ENCODE measurements around the gene ABCF1. TPM values are rescaled to one million over a fixed set of nuclear protein-coding genes. Genes with fewer than 3 reads are reported as not detected.
A peak's percentile ranks its signal among the peaks of the same experiment; 100 is the strongest.

ABCF1 gene
- total and polyA plus RNA-seq, 7 donors: 53.8 to 119 (median 97.9) TPM

GRCh38 chr6:30626484-30627366 is 55.5 kb downstream of the ABCF1 start, which contains the start of gene ATAT1:
Gene ATAT1, plus strand, starts transcription at chr6:30626874.
- Histone ChIP-seq H3K4me3 (peak within 1 kb of the TSS; percentile 68), H3K36me3 (ENCODE audit: insufficient read depth in 1 of 2, low read depth in 1 of 2) (peaks cover 4 to 84% of the 10 kb centered on the region in 2 donors), H3K27ac (peak within 1 kb of the TSS; percentile 85), H3K9me3 (no peaks in the 10 kb centered on the region), H3K27me3 (ENCODE audit: insufficient read depth in 3 of 3, low read length in 2 of 3) (no peaks in the 10 kb centered on the region), H3K4me1 (peaks cover 7% of the 10 kb centered on the region)
- DNase-seq (peak; percentile 89 to 94), ATAC-seq (peak; percentile 94 to 96 (median 94))
- intact Hi-C loops (cut with DNase I): loop anchor here (5.0 kb wide), 2 partner anchors 46 to 91 kb away; partner anchors contain the start of genes DHX16 (in 1 of the 2) and MDC1 (in 1 of the 2)
- peak; percentile 24 for TF ChIP-seq CTCF (IDR thresholded peaks at IDR 0.05)
- WGBS, 3 donors: 1 to 2% (median 1%) methylated on average over 35 to 36 of the region's 36 CpGs

GRCh38 chr6:30635834-30636233 is 64.6 kb downstream of the ABCF1 start:
- peak in 2 of 4 donors; percentile 27 to 42 for ATAC-seq

GRCh38 chr6:30640481-30640880 is 69.2 kb downstream of the ABCF1 start:
- Histone ChIP-seq H3K9me3 (no peaks in the 10 kb centered on the region), H3K27ac (no peak overlapping the region), H3K4me3 (no peak overlapping the region), H3K27me3 (ENCODE audit: insufficient read depth in 3 of 3, low read length in 2 of 3) (no peaks in the 10 kb centered on the region), H3K36me3 (ENCODE audit: insufficient read depth in 1 of 2, low read depth in 1 of 2) (peaks cover 0 to 56% of the 10 kb centered on the region in 2 donors), H3K4me1 (no peaks in the 10 kb centered on the region)
- DNase-seq (no peak), ATAC-seq (no peak)
- WGBS, 3 donors: 79 to 86% (median 83%) methylated on average over 10 of the region's 10 CpGs
- TF ChIP-seq CTCF (IDR thresholded peaks at IDR 0.05): no peak
- intact Hi-C loops (cut with DNase I): no loop called here

More at GRCh38 chr6:30635834-30636233, 64.6 kb downstream of the ABCF1 start:
- Histone ChIP-seq H3K9me3 (no peaks in the 10 kb centered on the region), H3K4me1 (no peaks in the 10 kb centered on the region), H3K27me3 (ENCODE audit: insufficient read depth in 3 of 3, low read length in 2 of 3) (no peaks in the 10 kb centered on the region), H3K36me3 (ENCODE audit: insufficient read depth in 1 of 2, low read depth in 1 of 2) (peaks cover 0 to 43% of the 10 kb centered on the region in 2 donors), H3K4me3 (no peak overlapping the region), H3K27ac (no peak overlapping the region)
- intact Hi-C loops (cut with DNase I): loop anchor here in 1 of 2 donors (5.0 kb wide), 1 partner anchor 36 kb away; the partner anchor contains the start of gene DHX16
- no peak for DNase-seq
- no peak for TF ChIP-seq CTCF (IDR thresholded peaks at IDR 0.05)
- WGBS, 3 donors: 74 to 96% (median 82%) methylated on average over 3 of the region's 3 CpGs

- H3K9me3 ChIP-seq: no peaks in the 10 kb centered on the region
- H3K36me3 ChIP-seq (ENCODE audit: insufficient read depth in 1 of 2, low read depth in 1 of 2): peaks cover 0 to 61% of the 10 kb centered on the region in 2 donors
- DNase-seq: no peak
- no peak for ATAC-seq
- 84 to 96% (median 86%) methylated on average over 1 of the region's 1 CpG for WGBS, 3 donors
- H3K4me1 ChIP-seq: peaks cover 3% of the 10 kb centered on the region
- intact Hi-C loops (cut with DNase I): no loop called here
- H3K4me3 ChIP-seq: no peak overlapping the region
- no peak for TF ChIP-seq CTCF (IDR thresholded peaks at IDR 0.05)
- H3K27me3 ChIP-seq (ENCODE audit: insufficient read depth in 3 of 3, low read length in 2 of 3): no peaks in the 10 kb centered on the region
- H3K27ac ChIP-seq: no peak overlapping the region
Observed at GRCh38 chr6:30641048-30641447, 69.8 kb downstream of the ABCF1 start.

Other genes starting within 250 kb of the ABCF1 start
- 10 to 100 TPM in 2 of 4 donors, 1 to 10 TPM in 2; 7.4 to 16.7 (median 10.0) TPM for gene TRIM39, start 244.5 kb upstream of the ABCF1 start, total RNA-seq
- gene TRIM39, start 244.5 kb upstream of the ABCF1 start, polyA plus RNA-seq: 10 to 100 TPM in 2 of 3 donors, 1 to 10 TPM in 1; 8.9 to 20.9 (median 11.4) TPM
- gene RPP21, start 226.3 kb upstream of the ABCF1 start, total RNA-seq: 10 to 100 TPM; 28.9 to 44.2 (median 33.7) TPM
- 100 to 1,000 TPM; 104 to 120 (median 108) TPM for gene RPP21, start 226.3 kb upstream of the ABCF1 start, polyA plus RNA-seq
- gene HLA-E, start 81.9 kb upstream of the ABCF1 start, total RNA-seq: 100 to 1,000 TPM in 1 of 4 donors, 10 to 100 TPM in 3; 85.1 to 152 (median 92.4) TPM
- gene HLA-E, start 81.9 kb upstream of the ABCF1 start, polyA plus RNA-seq: 100 to 1,000 TPM in 1 of 3 donors, 10 to 100 TPM in 2; 75.2 to 168 (median 98.5) TPM
- 10 to 100 TPM; 20.1 to 26.3 (median 24.2) TPM for gene GNL1, start 15.0 kb upstream of the ABCF1 start, total RNA-seq
- 10 to 100 TPM; 14.2 to 32.3 (median 30.8) TPM for gene GNL1, start 15.0 kb upstream of the ABCF1 start, polyA plus RNA-seq
- 1 to 10 TPM; 1.5 to 3.5 (median 1.8) TPM for gene PRR3, start 14.1 kb upstream of the ABCF1 start, total RNA-seq
- 1 to 10 TPM; 2.3 to 5.1 (median 3.5) TPM for gene PRR3, start 14.1 kb upstream of the ABCF1 start, polyA plus RNA-seq
- gene PPP1R10, start 45.8 kb downstream of the ABCF1 start, total RNA-seq: 10 to 100 TPM; 27.1 to 42.5 (median 31.6) TPM
- 10 to 100 TPM in 2 of 3 donors, 1 to 10 TPM in 1; 5.5 to 23.2 (median 10.1) TPM for gene PPP1R10, start 45.8 kb downstream of the ABCF1 start, polyA plus RNA-seq
- gene MRPS18B, start 46.4 kb downstream of the ABCF1 start, total RNA-seq: 100 to 1,000 TPM; 109 to 184 (median 152) TPM
- 100 to 1,000 TPM; 241 to 303 (median 242) TPM for gene MRPS18B, start 46.4 kb downstream of the ABCF1 start, polyA plus RNA-seq
- 1 to 10 TPM; 2.1 to 5.2 (median 2.9) TPM for gene ATAT1, start 55.4 kb downstream of the ABCF1 start, total RNA-seq
- 1 to 10 TPM; 1.9 to 4.7 (median 4.4) TPM for gene ATAT1, start 55.4 kb downstream of the ABCF1 start, polyA plus RNA-seq
- gene C6orf136, start 75.7 kb downstream of the ABCF1 start, total RNA-seq: 10 to 100 TPM; 21.8 to 52.8 (median 27.2) TPM
- 10 to 100 TPM; 36.4 to 60.2 (median 42.6) TPM for gene C6orf136, start 75.7 kb downstream of the ABCF1 start, polyA plus RNA-seq
- gene DHX16, start 101.6 kb downstream of the ABCF1 start, total RNA-seq: 10 to 100 TPM; 26.6 to 45.4 (median 35.7) TPM
- 10 to 100 TPM; 32.1 to 70.3 (median 42.7) TPM for gene DHX16, start 101.6 kb downstream of the ABCF1 start, polyA plus RNA-seq
- gene PPP1R18, start 115.2 kb downstream of the ABCF1 start, total RNA-seq: 10 to 100 TPM; 14.2 to 39.7 (median 17.3) TPM
- gene PPP1R18, start 115.2 kb downstream of the ABCF1 start, polyA plus RNA-seq: 10 to 100 TPM in 2 of 3 donors, 1 to 10 TPM in 1; 6.7 to 19.7 (median 11.3) TPM
- gene NRM, start 119.5 kb downstream of the ABCF1 start, total RNA-seq: 1 to 10 TPM; 2.2 to 3.9 (median 2.6) TPM
- 1 to 10 TPM; 1.8 to 4.1 (median 1.8) TPM for gene NRM, start 119.5 kb downstream of the ABCF1 start, polyA plus RNA-seq
- gene MDC1, start 145.8 kb downstream of the ABCF1 start, total RNA-seq: 10 to 100 TPM; 12.7 to 18.0 (median 15.4) TPM
- 10 to 100 TPM in 1 of 3 donors, 1 to 10 TPM in 2; 4.1 to 10.9 (median 6.5) TPM for gene MDC1, start 145.8 kb downstream of the ABCF1 start, polyA plus RNA-seq
- 100 to 1,000 TPM; 136 to 220 (median 201) TPM for gene TUBB, start 148.9 kb downstream of the ABCF1 start, total RNA-seq
- gene TUBB, start 148.9 kb downstream of the ABCF1 start, polyA plus RNA-seq: 100 to 1,000 TPM; 175 to 487 (median 187) TPM
- gene FLOT1, start 171.2 kb downstream of the ABCF1 start, total RNA-seq: 100 to 1,000 TPM; 113 to 182 (median 153) TPM
- 100 to 1,000 TPM; 181 to 224 (median 206) TPM for gene FLOT1, start 171.2 kb downstream of the ABCF1 start, polyA plus RNA-seq
- 10 to 100 TPM in 3 of 4 donors, 1 to 10 TPM in 1; 6.3 to 38.4 (median 23.9) TPM for gene IER3, start 173.1 kb downstream of the ABCF1 start, total RNA-seq
- 100 to 1,000 TPM in 1 of 3 donors, 1 to 10 TPM in 2; 3.1 to 321 (median 3.2) TPM for gene IER3, start 173.1 kb downstream of the ABCF1 start, polyA plus RNA-seq

All from psoas muscle (tissue), 8 donors.